Activated effector memory CD4-positive, alpha-beta T cell treated with anti-CD3 and anti-CD28 coated beads, Interleukin-2, amount 50 U/mL, for 16 hours (primary cell): ENCODE data around the gene STUM.

Source experiments
- DNase-seq: peaks from one replicate; pipeline ENCODE4 v3.0.0-alpha.2; 2020

The STUM gene

DNA sequence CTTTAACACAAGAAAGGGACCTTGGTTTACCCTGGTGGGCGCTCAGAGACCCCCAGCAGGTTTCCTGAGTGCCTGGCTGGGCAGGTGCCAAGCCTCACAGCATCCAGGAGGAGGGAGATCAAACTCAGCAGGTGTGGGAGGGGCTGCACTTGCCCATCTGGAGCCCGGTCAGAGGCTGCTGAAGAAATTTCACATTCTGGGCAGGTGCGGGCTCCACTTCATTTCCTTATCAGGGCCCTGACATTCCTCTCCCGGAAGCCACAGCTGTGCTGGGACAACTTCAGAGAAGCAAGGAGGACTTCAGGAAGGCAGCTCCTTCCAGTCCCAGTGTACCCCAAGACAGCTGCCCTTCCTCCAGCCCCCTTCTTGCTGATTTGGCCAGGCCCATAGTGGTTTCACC is 107.6 kb downstream of the STUM start:
- DNase-seq = no peak

DNA sequence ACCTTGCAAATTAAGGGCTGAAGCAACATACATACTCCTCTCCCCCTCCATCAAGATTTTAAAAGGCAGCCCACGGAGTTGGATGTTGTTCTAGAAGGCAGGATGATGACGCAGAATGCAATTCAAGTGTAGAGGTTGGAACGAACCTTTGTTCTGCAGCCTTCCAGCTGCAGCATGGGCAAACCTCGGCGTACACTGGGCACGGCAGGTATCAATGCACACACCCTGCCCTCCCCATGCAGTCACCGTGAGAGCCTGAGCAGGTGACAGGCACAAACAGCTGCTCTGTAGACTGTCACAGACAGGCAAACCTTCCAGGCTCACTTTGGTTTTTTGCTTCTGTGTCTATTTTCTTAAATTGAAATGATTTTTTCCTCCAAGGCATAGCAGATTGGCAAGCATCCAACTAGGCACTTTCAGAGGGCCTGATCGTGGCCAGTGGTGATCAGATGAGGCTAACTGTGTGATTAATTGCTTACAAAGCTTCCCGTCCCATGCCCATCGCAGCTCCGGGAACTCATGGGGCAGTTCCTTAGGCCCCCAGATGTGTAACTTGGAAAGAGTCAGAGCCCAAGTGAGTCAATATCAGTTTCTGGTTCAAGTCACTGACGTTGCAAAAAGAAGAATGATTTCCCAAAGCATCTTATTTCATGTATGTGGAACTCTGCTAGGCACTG is 108.2 kb downstream of the STUM start:
- no peak for DNase-seq

GRCh38 chr1:226657895-226658545 is 109.5 kb downstream of the STUM start:
- DNase-seq = no peak

- no peak for DNase-seq
Observed at GRCh38 chr1:226658546-226659125, 110.1 kb downstream of the STUM start.
